Measurements from ENCODE around the gene RORC. TPM values are rescaled to one million over a fixed set of nuclear protein-coding genes. Genes with fewer than 3 reads are reported as not detected.

Gene RORC
- total and polyA plus RNA-seq, 8 donors: 1.4 to 28.1 (median 13.0) TPM

- intact Hi-C loops (cut with DNase I; ENCODE audit: low total_unique reads): no loop called here
Observed at GRCh38 chr1:151862604-151863003, 31.0 kb upstream of the RORC start.

GRCh38 chr1:151860504-151861187 lies 29.0 kb upstream of the RORC start:
- Histone ChIP-seq H3K4me1 (no peaks in the 10 kb centered on the region), H3K9me3 (no peaks in the 10 kb centered on the region), H3K27me3 (peaks cover 0 to 3% (median 0%) of the 10 kb centered on the region in 3 donors), H3K4me3 (no peak overlapping the region), H3K36me3 (no peaks in the 10 kb centered on the region), H3K27ac (no peak overlapping the region)
- 72 to 90% (median 82%) methylated on average over 7 of the region's 7 CpGs for WGBS, 5 donors
- DNase-seq: no peak
- intact Hi-C loops (cut with DNase I; ENCODE audit: low total_unique reads): no loop called here
- TF ChIP-seq EP300 (IDR thresholded peaks at IDR 0.05) (no peak), CTCF (IDR thresholded peaks at IDR 0.05) (no peak), POLR2AphosphoS5 (IDR thresholded peaks at IDR 0.05) (no peak), POLR2A (IDR thresholded peaks at IDR 0.05) (no peak)

More at GRCh38 chr1:151862604-151863003, 31.0 kb upstream of the RORC start:
- no peak overlapping the region for H3K27ac ChIP-seq
- H3K4me3 ChIP-seq: no peak overlapping the region
- no peaks in the 10 kb centered on the region for H3K4me1 ChIP-seq
- TF ChIP-seq POLR2A (IDR thresholded peaks at IDR 0.05) (no peak), EP300 (IDR thresholded peaks at IDR 0.05) (no peak), CTCF (IDR thresholded peaks at IDR 0.05) (no peak), POLR2AphosphoS5 (IDR thresholded peaks at IDR 0.05) (no peak)
- peaks cover 0 to 3% (median 0%) of the 10 kb centered on the region in 3 donors for H3K27me3 ChIP-seq
- no peak for DNase-seq
- H3K36me3 ChIP-seq: no peaks in the 10 kb centered on the region
- no peaks in the 10 kb centered on the region for H3K9me3 ChIP-seq

GRCh38 chr1:151859891-151860293 lies 28.3 kb upstream of the RORC start:
- Histone ChIP-seq H3K4me1 (no peaks in the 10 kb centered on the region), H3K27ac (no peak overlapping the region), H3K36me3 (no peaks in the 10 kb centered on the region), H3K4me3 (no peak overlapping the region), H3K9me3 (no peaks in the 10 kb centered on the region), H3K27me3 (peaks cover 0 to 3% (median 0%) of the 10 kb centered on the region in 3 donors)
- WGBS, 5 donors: 78 to 83% (median 79%) methylated on average over 6 of the region's 6 CpGs
- no peak for DNase-seq
- intact Hi-C loops (cut with DNase I; ENCODE audit: low total_unique reads): no loop called here
- TF ChIP-seq EP300 (IDR thresholded peaks at IDR 0.05) (no peak), POLR2AphosphoS5 (IDR thresholded peaks at IDR 0.05) (no peak), CTCF (IDR thresholded peaks at IDR 0.05) (no peak), POLR2A (IDR thresholded peaks at IDR 0.05) (no peak)

- WGBS, 5 donors: 88 to 96% (median 91%) methylated on average over 6 of the region's 6 CpGs
Observed at GRCh38 chr1:151858886-151859665, 27.5 kb upstream of the RORC start.

More at GRCh38 chr1:151858886-151859665, 27.5 kb upstream of the RORC start:
- H3K27ac ChIP-seq: no peak overlapping the region
- intact Hi-C loops (cut with DNase I; ENCODE audit: low total_unique reads): no loop called here
- peaks cover 0 to 3% (median 0%) of the 10 kb centered on the region in 3 donors for H3K27me3 ChIP-seq
- H3K9me3 ChIP-seq: no peaks in the 10 kb centered on the region
- H3K4me1 ChIP-seq: no peaks in the 10 kb centered on the region
- no peaks in the 10 kb centered on the region for H3K36me3 ChIP-seq
- TF ChIP-seq EP300 (IDR thresholded peaks at IDR 0.05) (no peak), POLR2A (IDR thresholded peaks at IDR 0.05) (no peak), CTCF (IDR thresholded peaks at IDR 0.05) (no peak), POLR2AphosphoS5 (IDR thresholded peaks at IDR 0.05) (no peak)
- DNase-seq: no peak
- H3K4me3 ChIP-seq: no peak overlapping the region

Measured in stomach (tissue), 9 donors.